Nephron (organoid): Measurements from ENCODE around the gene SLBP.

ENCODE experiments used
- H3K27ac Mint-ChIP-seq, 3 experiments: 2 replicates each; pipeline ENCODE4 v1.8.0; 2020; ENCODE audit warnings: mixed read lengths in 3 of 3, mild to moderate bottlenecking in 2 of 3, moderate library complexity in 1 of 3
- H3K27me3 Mint-ChIP-seq: 2 replicates; pipeline ENCODE4 v1.8.0; 2021; ENCODE audit warnings: low read depth, mild to moderate bottlenecking, moderate library complexity, mixed read lengths
- H3K36me3 Mint-ChIP-seq: 2 replicates; pipeline ENCODE4 v1.8.0; 2020; ENCODE audit warnings: low read depth, mixed read lengths
- H3K4me1 Mint-ChIP-seq: 2 replicates; pipeline ENCODE4 v1.8.0; 2020; ENCODE audit warnings: mixed read lengths
- H3K4me3 Mint-ChIP-seq, 3 experiments: 2 replicates each; pipeline ENCODE4 v1.8.0; 2020; ENCODE audit warnings: mild to moderate bottlenecking in 3 of 3, mixed read lengths in 3 of 3, moderate library complexity in 2 of 3
- H3K9me3 Mint-ChIP-seq: 2 replicates; pipeline ENCODE4 v1.8.0; 2020; ENCODE audit warnings: mixed read lengths
- CTCF ChIP-seq, 3 experiments: fragments of 200-600 bp; sonication (generic); IDR thresholded peaks; one replicate each; pipeline ENCODE4 v1.5.0; 2021; ENCODE audit warnings: antibody characterized with exemption in 3 of 3; ENCODE audit not compliant: unreplicated experiment in 3 of 3

Gene SLBP

GRCh38 chr4:1712216-1713002 is at the start of gene SLBP:
SLBP (minus strand) TSS chr4:1712319; CDS start chr4:1712188, 131 bp downstream.
- H3K36me3 Mint-ChIP-seq = peaks cover 22% of the 10 kb centered on the region
- peak within 1 kb of the TSS; percentile 80 to 96 (median 93) for H3K27ac Mint-ChIP-seq
- TF ChIP-seq CTCF (IDR thresholded peaks at IDR 0.05; ENCODE audit: unreplicated experiment in 3 of 3) = no peak
- H3K4me3 Mint-ChIP-seq = peak within 1 kb of the TSS; percentile 93 to 98 (median 94)
- no peaks in the 10 kb centered on the region for H3K27me3 Mint-ChIP-seq
- no peaks in the 10 kb centered on the region for H3K9me3 Mint-ChIP-seq
- peaks cover 15% of the 10 kb centered on the region for H3K4me1 Mint-ChIP-seq

GRCh38 chr4:1761130-1761689 is 49.1 kb upstream of the SLBP start:
- no peak overlapping the region for H3K27ac Mint-ChIP-seq
- no peak overlapping the region for H3K4me3 Mint-ChIP-seq
- no peaks in the 10 kb centered on the region for H3K4me1 Mint-ChIP-seq
- no peaks in the 10 kb centered on the region for H3K36me3 Mint-ChIP-seq
- peaks cover 13% of the 10 kb centered on the region for H3K27me3 Mint-ChIP-seq
- no peak for TF ChIP-seq CTCF (IDR thresholded peaks at IDR 0.05; ENCODE audit: unreplicated experiment in 3 of 3)
- H3K9me3 Mint-ChIP-seq = no peaks in the 10 kb centered on the region

GRCh38 chr4:1760521-1761071 is 48.5 kb upstream of the SLBP start:
- H3K36me3 Mint-ChIP-seq = no peaks in the 10 kb centered on the region
- H3K4me3 Mint-ChIP-seq = no peak overlapping the region
- no peak for TF ChIP-seq CTCF (IDR thresholded peaks at IDR 0.05; ENCODE audit: unreplicated experiment in 3 of 3)
- H3K4me1 Mint-ChIP-seq = no peaks in the 10 kb centered on the region
- no peak overlapping the region for H3K27ac Mint-ChIP-seq
- peaks cover 13% of the 10 kb centered on the region for H3K27me3 Mint-ChIP-seq
- no peaks in the 10 kb centered on the region for H3K9me3 Mint-ChIP-seq

GRCh38 chr4:1759818-1760223 is 47.7 kb upstream of the SLBP start:
- Mint-ChIP-seq H3K36me3 (no peaks in the 10 kb centered on the region), H3K27me3 (peaks cover 10% of the 10 kb centered on the region), H3K9me3 (no peaks in the 10 kb centered on the region), H3K27ac (peak overlapping the region in 1 of 3 experiments; percentile 50), H3K4me3 (no peak overlapping the region), H3K4me1 (no peaks in the 10 kb centered on the region)
- no peak for TF ChIP-seq CTCF (IDR thresholded peaks at IDR 0.05; ENCODE audit: unreplicated experiment in 3 of 3)

- Mint-ChIP-seq H3K27ac (no peak overlapping the region), H3K9me3 (no peaks in the 10 kb centered on the region), H3K4me3 (no peak overlapping the region), H3K27me3 (peaks cover 8% of the 10 kb centered on the region), H3K36me3 (no peaks in the 10 kb centered on the region), H3K4me1 (no peaks in the 10 kb centered on the region)
- no peak for TF ChIP-seq CTCF (IDR thresholded peaks at IDR 0.05; ENCODE audit: unreplicated experiment in 3 of 3)
Observed at GRCh38 chr4:1759170-1759817, 47.2 kb upstream of the SLBP start.
